ENCODE results near the gene CAMTA1. TPM values are rescaled to one million over a fixed set of nuclear protein-coding genes. Genes with fewer than 3 reads are reported as not detected.

The CAMTA1 gene
- total RNA-seq, 2 donors from 2014 or later, result 36.5 to 57.5 TPM

DNA sequence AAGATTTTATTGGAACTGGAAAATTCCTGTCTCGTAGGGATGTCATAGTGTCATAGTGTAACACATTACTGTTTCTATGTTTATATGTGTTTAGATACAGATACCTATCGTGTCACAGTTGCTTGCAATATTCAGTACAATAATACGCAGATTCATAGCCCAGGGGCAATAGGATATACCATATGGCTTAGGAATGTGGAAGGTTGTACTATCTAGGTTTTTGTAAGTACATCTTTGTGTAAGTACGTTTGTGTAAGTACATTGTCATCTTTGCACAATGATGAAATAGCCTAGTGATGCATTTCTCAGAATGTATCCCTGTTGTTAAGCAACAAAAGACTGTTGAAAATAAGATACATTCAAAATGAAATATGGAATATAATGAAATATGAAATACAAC, 68.9 kb downstream of the CAMTA1 start:
- H3K4me3 Mint-ChIP-seq, result no peak overlapping the region
- H3K27me3 Mint-ChIP-seq, result no peaks in the 10 kb centered on the region

DNA sequence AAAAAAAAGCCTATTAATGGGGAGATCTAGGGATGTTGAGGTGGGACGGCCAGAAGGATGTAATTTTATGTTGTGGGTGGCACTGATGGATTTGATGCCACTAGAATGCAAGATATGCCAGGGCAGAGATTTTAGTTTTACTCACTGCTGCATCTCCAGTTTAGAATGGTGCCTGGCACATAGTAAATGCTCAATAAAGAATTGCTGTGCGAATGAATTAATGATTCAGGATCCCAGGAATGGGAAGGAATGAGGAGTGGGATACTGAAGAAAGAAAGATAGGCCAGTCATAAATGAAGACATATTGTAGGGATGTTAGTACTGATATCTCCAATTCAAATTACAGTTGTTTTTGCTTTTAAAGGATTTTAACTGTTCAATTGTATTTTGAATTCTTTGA, 72.6 kb downstream of the CAMTA1 start:
- DNase-seq (ENCODE audit: low spot score) (no peak), ATAC-seq (no peak)
- H3K4me3 Mint-ChIP-seq, result no peak overlapping the region
- no peaks in the 10 kb centered on the region for H3K9me3 Mint-ChIP-seq
- H3K27me3 Mint-ChIP-seq, result no peaks in the 10 kb centered on the region
- H3K4me1 Mint-ChIP-seq (ENCODE audit: low read depth in 2 of 2), result peaks cover 16 to 31% of the 10 kb centered on the region in 2 donors
- H3K27ac Mint-ChIP-seq, result no peak overlapping the region
- H3K36me3 Mint-ChIP-seq, result peaks cover 3% of the 10 kb centered on the region

More for the DNA sequence above, 68.9 kb downstream of the CAMTA1 start:
- H3K4me1 Mint-ChIP-seq (ENCODE audit: low read depth in 2 of 2), result peaks cover 22 to 27% of the 10 kb centered on the region in 2 donors
- peaks cover 6% of the 10 kb centered on the region for H3K36me3 Mint-ChIP-seq
- no peak for DNase-seq (ENCODE audit: low spot score)
- no peak for ATAC-seq
- no peaks in the 10 kb centered on the region for H3K9me3 Mint-ChIP-seq
- no peak overlapping the region for H3K27ac Mint-ChIP-seq

DNA sequence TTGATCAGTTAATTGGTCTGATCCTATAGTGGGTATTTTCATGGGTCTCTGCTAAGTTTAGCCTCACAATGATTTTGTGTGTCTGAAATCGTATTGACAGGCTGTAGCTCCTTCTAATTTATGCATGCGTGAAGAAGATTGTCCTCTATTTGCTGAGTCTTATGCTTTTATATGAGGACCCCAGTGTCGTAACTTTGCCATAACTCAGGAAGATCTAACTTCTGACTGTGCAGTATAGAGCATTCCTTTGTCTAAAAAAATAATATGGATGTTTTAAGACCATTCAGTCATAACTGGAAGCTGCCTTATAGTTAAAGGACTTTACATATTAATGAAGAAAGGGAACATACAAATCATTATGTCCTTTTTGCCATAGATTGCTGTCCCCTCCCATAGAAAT, 73.3 kb downstream of the CAMTA1 start:
- Mint-ChIP-seq H3K36me3 (no peaks in the 10 kb centered on the region), H3K27ac (no peak overlapping the region), H3K4me1 (ENCODE audit: low read depth in 2 of 2) (peaks cover 18 to 31% of the 10 kb centered on the region in 2 donors), H3K27me3 (no peaks in the 10 kb centered on the region), H3K4me3 (no peak overlapping the region), H3K9me3 (no peaks in the 10 kb centered on the region)
- DNase-seq (ENCODE audit: low spot score) (no peak), ATAC-seq (no peak)

DNA sequence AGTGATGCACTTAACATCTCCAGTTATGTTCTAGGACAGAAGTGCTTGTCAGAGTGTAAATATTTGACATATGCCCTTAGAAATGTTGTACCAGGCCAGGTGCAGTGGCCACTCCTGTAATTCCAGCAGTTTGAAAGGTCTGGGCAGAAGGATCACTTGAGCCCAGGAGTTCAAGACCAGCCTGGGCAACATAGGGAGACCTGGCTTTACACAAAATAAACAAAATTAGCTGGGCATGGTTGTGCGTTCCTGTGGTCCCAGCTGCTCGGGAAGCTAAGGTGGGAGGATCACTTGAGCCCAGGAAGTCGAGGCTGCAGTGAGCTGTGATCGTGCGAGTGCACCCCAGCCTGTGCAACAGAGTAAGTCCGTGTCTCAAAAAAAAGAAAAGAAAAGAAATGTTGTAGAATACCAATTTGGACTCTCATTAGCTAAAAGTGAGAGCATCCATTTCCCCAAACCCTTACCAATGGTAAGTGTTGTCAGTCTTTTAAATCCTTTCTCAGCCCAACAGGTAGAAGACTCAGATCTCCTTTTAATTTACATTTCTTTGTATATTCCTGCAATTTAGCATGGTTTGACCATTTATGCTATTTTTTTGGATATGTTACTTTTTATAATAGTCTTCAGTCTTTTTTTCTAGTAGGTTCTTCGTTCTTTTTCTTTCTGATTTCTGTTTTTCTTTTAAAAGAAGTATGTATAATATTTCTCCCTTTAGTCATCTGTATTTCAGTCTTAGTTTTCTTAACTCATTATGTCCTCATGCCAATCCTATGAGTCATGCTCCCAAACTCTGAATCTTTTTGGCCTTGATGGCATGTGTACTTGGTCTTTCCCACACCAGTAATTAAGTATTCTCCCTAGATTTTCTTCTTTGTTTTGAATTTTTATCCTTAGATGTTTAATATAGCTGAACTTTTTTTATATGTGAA, 74.4 kb downstream of the CAMTA1 start:
- Mint-ChIP-seq H3K4me3 (no peak overlapping the region), H3K9me3 (no peaks in the 10 kb centered on the region), H3K27ac (no peak overlapping the region)

DNA sequence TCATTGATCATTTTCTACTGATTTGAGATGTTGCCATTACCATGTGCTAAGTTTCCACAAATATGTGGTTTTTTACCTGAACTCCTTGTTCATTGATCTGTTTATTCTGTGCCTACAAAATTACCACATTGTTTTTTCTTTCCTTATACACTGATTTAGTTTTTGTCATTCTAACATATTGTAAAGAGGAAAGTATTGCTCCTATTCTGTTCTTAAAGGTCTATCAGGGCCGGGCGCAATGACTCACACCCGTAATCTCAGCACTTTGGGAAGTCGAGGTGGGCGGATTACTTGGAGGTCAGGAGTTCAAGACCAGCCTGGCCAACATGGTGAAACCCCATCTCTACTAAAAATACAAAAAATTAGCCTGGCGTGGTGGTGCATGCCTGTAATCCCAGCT, 75.1 kb downstream of the CAMTA1 start:
- Mint-ChIP-seq H3K27ac (no peak overlapping the region), H3K4me1 (ENCODE audit: low read depth in 2 of 2) (peaks cover 22 to 39% of the 10 kb centered on the region in 2 donors), H3K9me3 (no peaks in the 10 kb centered on the region), H3K27me3 (no peaks in the 10 kb centered on the region), H3K4me3 (no peak overlapping the region), H3K36me3 (peaks cover 5% of the 10 kb centered on the region)
- DNase-seq (ENCODE audit: low spot score) (no peak), ATAC-seq (no peak)

More for the DNA sequence above, 74.4 kb downstream of the CAMTA1 start:
- H3K36me3 Mint-ChIP-seq, result peaks cover 5% of the 10 kb centered on the region
- no peaks in the 10 kb centered on the region for H3K27me3 Mint-ChIP-seq
- ATAC-seq, result no peak
- peaks cover 20 to 40% of the 10 kb centered on the region in 2 donors for H3K4me1 Mint-ChIP-seq (ENCODE audit: low read depth in 2 of 2)
- DNase-seq (ENCODE audit: low spot score), result no peak

DNA sequence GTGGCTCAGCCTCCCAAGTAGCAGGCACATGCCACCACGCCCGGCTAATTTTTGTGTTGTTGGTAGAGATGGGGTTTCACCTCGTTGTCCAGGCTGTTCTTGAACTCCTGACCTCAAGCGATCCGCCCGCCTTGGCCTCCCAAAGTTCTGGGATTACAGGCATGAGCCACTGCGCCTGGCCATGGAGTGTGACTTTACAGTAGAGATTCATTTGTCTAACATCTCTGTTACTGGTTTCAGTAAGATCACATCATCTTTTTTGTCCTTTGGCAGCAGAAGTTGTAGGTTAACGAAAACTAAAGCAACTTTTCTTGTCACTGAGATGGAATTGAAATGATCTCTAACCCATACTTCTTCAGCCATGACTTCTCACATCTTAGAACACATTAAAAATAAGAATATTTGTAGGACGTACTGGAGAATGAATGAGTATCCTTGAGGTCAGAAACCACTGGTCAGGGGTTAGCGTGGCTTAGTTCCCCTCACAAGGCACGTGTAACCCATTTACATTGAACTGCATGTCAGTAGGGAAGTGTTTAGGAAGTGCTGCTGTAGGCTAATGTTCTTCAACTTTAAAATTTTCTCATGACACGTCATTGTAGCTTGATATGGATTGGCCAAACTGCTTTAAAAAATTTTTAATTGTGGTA, 75.9 kb downstream of the CAMTA1 start:
- DNase-seq (ENCODE audit: low spot score) (no peak), ATAC-seq (no peak)
- Mint-ChIP-seq H3K9me3 (no peaks in the 10 kb centered on the region), H3K36me3 (peaks cover 5% of the 10 kb centered on the region), H3K4me1 (ENCODE audit: low read depth in 2 of 2) (peaks cover 23 to 33% of the 10 kb centered on the region in 2 donors), H3K27ac (no peak overlapping the region), H3K4me3 (no peak overlapping the region), H3K27me3 (no peaks in the 10 kb centered on the region)

DNA sequence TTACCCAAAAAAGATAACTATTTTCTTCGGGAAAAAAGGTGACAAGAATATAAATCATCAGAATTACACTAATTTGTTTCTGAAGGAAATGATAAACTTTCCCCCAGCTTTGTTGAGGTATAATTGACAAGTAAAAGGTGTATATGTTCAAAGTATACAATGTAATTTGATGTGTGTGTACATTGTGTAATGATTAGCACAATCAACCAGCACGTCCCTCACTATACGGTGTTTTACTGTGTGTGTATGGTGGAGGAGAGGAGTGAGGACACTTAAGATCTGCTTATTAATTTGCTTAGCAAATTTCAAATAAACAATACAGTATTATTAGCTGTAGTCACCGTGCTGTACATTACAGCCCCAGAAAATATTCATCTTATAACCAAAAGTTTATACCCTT, 77.7 kb downstream of the CAMTA1 start:
- Mint-ChIP-seq H3K27me3 (no peaks in the 10 kb centered on the region), H3K27ac (no peak overlapping the region), H3K4me3 (no peak overlapping the region), H3K4me1 (ENCODE audit: low read depth in 2 of 2) (peaks cover 6 to 21% of the 10 kb centered on the region in 2 donors), H3K9me3 (no peaks in the 10 kb centered on the region), H3K36me3 (peaks cover 5% of the 10 kb centered on the region)
- DNase-seq (ENCODE audit: low spot score) (no peak), ATAC-seq (no peak)

DNA sequence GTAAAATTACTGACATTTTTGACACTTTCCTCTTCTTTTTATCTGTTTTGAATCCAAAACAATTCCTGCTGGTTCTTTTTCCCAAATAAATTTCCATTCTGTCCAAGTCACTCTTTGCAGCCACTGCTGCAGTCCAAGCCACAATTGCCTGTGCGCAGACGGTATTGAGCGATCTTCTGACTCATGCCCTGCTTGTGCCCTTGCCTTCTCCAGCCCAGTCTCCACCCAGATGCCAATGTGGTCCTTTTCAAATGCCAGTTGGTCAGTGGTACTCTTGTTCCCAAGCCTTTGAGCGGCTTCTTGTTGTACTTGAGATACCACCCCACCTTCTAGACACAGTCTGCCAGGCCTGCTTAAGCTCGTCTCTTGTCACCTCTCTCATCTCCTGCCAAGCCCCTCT, 78.9 kb downstream of the CAMTA1 start:
- Mint-ChIP-seq H3K4me1 (ENCODE audit: low read depth in 2 of 2) (peaks cover 14 to 30% of the 10 kb centered on the region in 2 donors), H3K36me3 (peaks cover 5% of the 10 kb centered on the region), H3K27ac (no peak overlapping the region), H3K4me3 (no peak overlapping the region), H3K27me3 (no peaks in the 10 kb centered on the region), H3K9me3 (no peaks in the 10 kb centered on the region)
- no peak for DNase-seq (ENCODE audit: low spot score)
- no peak for ATAC-seq

DNA sequence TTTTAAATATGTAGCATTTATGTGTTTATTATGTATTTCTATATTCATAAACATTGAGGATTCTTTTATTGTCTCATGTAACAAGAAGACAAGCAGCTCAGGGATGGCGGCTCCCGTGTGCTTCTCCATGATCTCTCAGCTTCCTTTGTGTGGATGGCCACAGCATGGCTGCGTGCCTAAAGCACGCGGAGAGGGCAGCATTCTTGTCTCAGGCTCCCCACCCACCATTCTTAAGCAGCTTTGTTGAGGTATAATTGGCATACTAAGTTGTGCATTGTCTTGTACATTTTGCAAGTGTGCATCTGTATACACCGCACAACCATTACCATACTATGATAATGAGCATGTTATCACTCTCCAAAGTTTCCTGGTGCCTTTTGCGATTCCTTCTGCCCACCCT, 81.6 kb downstream of the CAMTA1 start:
- Mint-ChIP-seq H3K4me3 (no peak overlapping the region), H3K36me3 (peaks cover 5% of the 10 kb centered on the region), H3K9me3 (no peaks in the 10 kb centered on the region), H3K27me3 (no peaks in the 10 kb centered on the region), H3K4me1 (ENCODE audit: low read depth in 2 of 2) (peaks cover 15 to 33% of the 10 kb centered on the region in 2 donors), H3K27ac (no peak overlapping the region)
- ATAC-seq (no peak), DNase-seq (ENCODE audit: low spot score) (no peak)

DNA sequence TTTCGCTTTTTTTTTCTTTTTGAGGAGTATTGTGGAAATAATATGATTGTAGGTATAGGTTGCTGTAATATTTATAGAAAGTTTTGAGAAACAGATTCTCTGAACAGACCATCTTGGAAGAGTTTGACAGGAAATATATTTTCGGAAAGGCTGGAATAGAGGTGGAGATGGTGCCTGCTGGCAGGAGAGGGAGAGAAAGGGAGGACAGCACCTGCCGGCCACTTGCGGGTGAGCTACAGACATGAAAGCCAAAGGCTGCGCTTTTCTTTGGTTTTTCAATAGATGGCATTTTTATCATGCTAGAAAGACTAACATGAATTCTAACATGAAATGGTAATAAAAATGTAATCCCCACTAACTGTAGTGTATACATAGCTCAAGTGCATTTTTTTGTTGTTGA, 82.1 kb downstream of the CAMTA1 start:
- H3K4me1 Mint-ChIP-seq (ENCODE audit: low read depth in 2 of 2), result peaks cover 18 to 38% of the 10 kb centered on the region in 2 donors
- no peaks in the 10 kb centered on the region for H3K9me3 Mint-ChIP-seq
- H3K27ac Mint-ChIP-seq, result no peak overlapping the region
- DNase-seq (ENCODE audit: low spot score) (no peak), ATAC-seq (no peak)
- peaks cover 5% of the 10 kb centered on the region for H3K36me3 Mint-ChIP-seq
- no peak overlapping the region for H3K4me3 Mint-ChIP-seq
- H3K27me3 Mint-ChIP-seq, result no peaks in the 10 kb centered on the region

DNA sequence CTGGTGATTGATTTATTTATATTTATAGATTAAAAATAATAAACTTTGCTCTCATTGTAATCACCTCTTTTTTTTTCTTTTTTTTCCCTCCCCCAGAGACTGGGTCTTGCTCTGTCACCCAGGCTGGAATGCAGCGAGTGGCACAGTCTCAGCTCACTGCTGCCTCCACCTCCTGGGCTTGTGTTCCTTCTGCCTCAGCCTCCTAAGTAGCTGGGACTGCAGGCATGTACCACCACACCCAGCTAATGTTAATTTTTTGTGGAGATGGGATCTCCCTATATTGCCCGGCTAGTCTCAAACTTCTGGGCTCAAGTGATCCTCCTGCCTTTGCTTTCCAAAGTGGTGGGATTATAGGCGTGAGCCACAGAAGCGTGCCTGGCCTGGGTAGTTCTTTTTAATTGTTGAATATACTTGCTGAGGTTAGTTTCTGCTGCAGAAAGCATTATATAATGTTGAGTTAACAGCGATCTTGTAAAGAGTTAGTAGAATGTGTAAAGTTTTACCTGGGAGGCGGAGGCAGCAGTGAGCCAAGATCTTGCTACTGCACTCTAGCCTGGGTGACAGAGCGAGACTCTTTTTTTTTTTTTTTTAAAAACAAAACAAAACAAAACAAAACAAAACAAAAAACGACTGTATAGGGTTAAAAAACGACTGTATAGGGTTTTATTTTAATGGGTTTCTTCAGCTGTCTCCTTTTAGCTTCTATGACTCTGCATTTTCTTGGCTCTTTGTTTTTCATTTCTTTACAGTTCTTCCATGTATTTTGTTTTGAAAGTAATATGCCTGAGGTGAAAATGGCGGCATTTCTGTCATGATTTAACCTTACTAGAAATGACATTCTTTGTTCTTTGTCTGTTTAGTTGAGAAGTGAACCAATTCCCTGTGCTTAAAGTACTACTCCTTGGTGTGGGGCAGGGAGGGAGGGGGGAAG, 82.7 kb downstream of the CAMTA1 start:
- peaks cover 18 to 42% of the 10 kb centered on the region in 2 donors for H3K4me1 Mint-ChIP-seq (ENCODE audit: low read depth in 2 of 2)
- H3K27me3 Mint-ChIP-seq, result no peaks in the 10 kb centered on the region
- DNase-seq (ENCODE audit: low spot score), result no peak
- H3K27ac Mint-ChIP-seq, result no peak overlapping the region
- H3K36me3 Mint-ChIP-seq, result peaks cover 5% of the 10 kb centered on the region
- H3K9me3 Mint-ChIP-seq, result no peaks in the 10 kb centered on the region
- H3K4me3 Mint-ChIP-seq, result no peak overlapping the region
- no peak for ATAC-seq

DNA sequence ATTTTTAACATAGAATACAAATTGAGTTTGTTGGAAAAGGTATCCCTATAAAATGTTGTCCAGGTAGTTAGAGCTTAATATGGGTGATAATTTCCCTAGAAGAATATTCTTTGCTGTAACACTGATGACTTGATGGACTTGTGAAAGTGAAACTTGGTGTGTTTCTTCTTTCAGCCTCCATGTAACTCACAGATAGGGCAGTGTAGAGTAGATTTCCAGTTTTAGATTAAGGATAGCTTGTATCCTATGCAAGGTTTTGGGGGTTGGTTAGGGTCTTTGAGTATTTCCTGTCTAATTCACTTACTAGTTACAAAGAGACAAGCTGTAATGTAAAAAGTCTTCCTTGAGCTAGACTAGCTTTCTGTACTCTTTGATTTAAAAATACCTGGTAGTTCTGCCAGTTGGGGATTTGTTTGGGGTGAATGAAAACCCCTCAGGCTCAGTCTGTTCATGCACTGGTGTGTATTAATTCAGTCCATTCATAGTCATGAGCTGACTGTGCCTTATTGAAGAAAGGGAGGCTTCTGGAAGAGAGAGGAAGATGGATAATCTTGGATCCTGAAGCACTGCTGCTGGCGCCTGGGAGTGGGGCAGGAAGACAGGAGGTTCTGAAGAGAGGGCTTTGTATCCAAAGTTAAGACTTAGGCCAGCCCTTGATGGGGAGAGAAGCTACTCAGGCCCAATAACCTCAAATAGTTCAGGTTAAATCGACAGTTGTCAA, 83.6 kb downstream of the CAMTA1 start:
- DNase-seq (ENCODE audit: low spot score) (no peak), ATAC-seq (no peak)
- H3K9me3 Mint-ChIP-seq, result no peaks in the 10 kb centered on the region
- peaks cover 14 to 42% of the 10 kb centered on the region in 2 donors for H3K4me1 Mint-ChIP-seq (ENCODE audit: low read depth in 2 of 2)
- no peak overlapping the region for H3K4me3 Mint-ChIP-seq
- no peak overlapping the region for H3K27ac Mint-ChIP-seq
- no peaks in the 10 kb centered on the region for H3K27me3 Mint-ChIP-seq
- peaks cover 5% of the 10 kb centered on the region for H3K36me3 Mint-ChIP-seq

DNA sequence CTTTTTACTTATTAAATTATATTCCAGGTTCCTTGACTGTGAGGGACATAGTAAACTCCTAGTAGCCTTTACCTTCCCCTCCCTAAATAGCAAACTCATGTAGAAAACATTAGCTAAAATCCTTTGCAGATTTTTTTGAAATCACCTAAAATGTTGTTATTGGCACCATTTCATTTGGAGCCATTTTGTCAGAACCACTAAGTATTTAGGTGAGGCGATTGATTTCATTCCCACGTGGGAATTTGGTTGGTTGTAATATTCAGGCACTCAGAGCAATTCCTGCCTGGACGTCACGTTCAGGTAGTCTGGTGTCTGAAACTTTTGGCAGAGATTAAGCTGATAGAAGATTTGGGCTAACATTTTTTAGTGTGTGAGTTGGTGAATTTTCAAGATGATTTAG, 84.3 kb downstream of the CAMTA1 start:
- no peaks in the 10 kb centered on the region for H3K27me3 Mint-ChIP-seq
- no peak for DNase-seq (ENCODE audit: low spot score)
- H3K4me3 Mint-ChIP-seq, result no peak overlapping the region
- H3K27ac Mint-ChIP-seq, result no peak overlapping the region
- peaks cover 14 to 35% of the 10 kb centered on the region in 2 donors for H3K4me1 Mint-ChIP-seq (ENCODE audit: low read depth in 2 of 2)
- no peak for ATAC-seq
- H3K36me3 Mint-ChIP-seq, result peaks cover 2% of the 10 kb centered on the region
- H3K9me3 Mint-ChIP-seq, result no peaks in the 10 kb centered on the region

All from natural killer cell treated with Interleukin-12 subunit alpha and Interleukin-12 subunit beta and Interleukin-15 and Interleukin-18, amount 100 ng/mL, for 72 hours (primary cell).